Activated naive CD4-positive, alpha-beta T cell treated with anti-CD3 and anti-CD28 coated beads, Interleukin-2, amount 10 ng/mL, durations not matched to agents 7 days and 5 days (primary cell): ENCODE measurements around the gene LHFPL6.
"Not testable (repeated sequence)": the region's sequence is repeated elsewhere in the genome, so short reads cannot be mapped to it uniquely, and the experiment has no call there.

Experiments used
- CTCF ChIA-PET: fragments of 350-600 bp; sonication (Branson Sonifier 250); formaldehyde crosslinking; loops from one replicate; lab custom pipeline; 2021; ENCODE audit warnings: antibody characterized with exemption; lab: Charles Lee
- DNase-seq: peaks from one replicate; pipeline ENCODE4 v3.0.0-alpha.2; 2020
- H3K27ac Mint-ChIP-seq: one replicate; pipeline ENCODE4 v1.8.0; 2021; ENCODE audit warnings: mild to moderate bottlenecking, moderate library complexity, mixed read lengths
- H3K27me3 Mint-ChIP-seq: one replicate; pipeline ENCODE4 v1.8.0; 2021; ENCODE audit warnings: mild to moderate bottlenecking, mixed read lengths
- H3K36me3 Mint-ChIP-seq: one replicate; pipeline ENCODE4 v1.8.0; 2021; ENCODE audit warnings: mixed read lengths
- H3K4me1 Mint-ChIP-seq: one replicate; pipeline ENCODE4 v1.8.0; 2021; ENCODE audit warnings: mixed read lengths
- H3K4me3 Mint-ChIP-seq: one replicate; pipeline ENCODE4 v1.8.0; 2021; ENCODE audit warnings: mild to moderate bottlenecking, moderate library complexity, mixed read lengths
- H3K9me3 Mint-ChIP-seq: one replicate; pipeline ENCODE4 v1.8.0; 2021; ENCODE audit warnings: mixed read lengths

Gene LHFPL6

DNA sequence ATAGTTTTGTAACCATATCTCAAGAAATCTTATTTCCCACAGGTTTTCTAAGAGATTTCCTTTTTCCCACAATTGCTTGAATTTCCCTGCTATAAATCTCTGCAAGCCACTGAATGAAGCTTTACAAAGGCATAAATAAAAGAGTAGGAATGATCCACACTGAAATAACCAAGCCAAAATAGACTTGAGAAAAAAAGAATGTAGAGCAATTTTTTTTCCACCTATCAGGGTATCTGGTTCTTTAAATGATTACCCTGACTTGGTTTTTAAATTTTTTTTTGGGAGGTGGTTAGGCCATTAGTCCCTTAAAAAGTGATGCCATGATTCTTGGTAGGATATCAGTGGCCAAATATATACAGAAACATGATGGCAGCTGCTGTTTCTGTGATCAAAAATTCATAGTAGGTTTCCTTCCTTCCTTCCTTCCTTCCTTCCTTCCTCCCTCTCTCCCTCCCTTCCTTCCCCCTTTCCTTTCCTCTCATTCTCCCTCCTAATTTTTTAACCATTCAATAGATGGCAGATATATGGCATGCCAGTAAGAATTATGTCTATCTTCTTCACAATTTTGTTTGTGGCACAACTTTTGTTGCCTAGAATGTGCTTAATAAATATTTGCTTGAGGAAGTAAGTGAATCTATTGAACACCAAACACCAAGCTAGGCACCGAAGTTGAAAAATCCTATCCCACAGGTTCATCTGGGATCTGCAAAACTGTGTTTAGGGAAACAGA, 233.7 kb downstream of the LHFPL6 start:
- Mint-ChIP-seq H3K4me1 (no peaks in the 10 kb centered on the region), H3K9me3 (no peaks in the 10 kb centered on the region), H3K36me3 (no peaks in the 10 kb centered on the region), H3K4me3 (no peak overlapping the region), H3K27me3 (no peaks in the 10 kb centered on the region), H3K27ac (no peak overlapping the region)
- CTCF ChIA-PET: interaction anchor here (0.6 kb wide), 1 partner anchor 160 kb away, joined by 3 read pairs; no protein-coding TSS in a partner anchor
- DNase-seq: no peak

DNA sequence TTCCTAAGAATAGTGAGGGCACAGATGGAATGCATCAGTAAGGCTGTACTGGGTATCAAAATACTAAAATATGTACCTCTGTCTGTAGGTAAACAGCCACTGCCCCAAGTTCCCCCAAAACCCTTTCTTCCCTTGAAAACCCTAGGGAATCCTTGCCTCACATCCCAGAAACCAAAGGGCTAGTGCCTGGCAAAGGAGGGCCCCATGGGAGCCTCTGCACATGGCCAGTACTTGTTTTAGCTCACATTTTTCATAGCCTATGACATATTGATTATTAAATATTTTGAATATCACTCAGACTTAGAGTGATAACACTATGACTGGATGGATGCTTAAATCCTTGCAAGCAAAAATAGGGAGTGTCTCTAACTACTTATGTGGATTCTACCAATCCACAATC, 237.1 kb downstream of the LHFPL6 start:
- no peaks in the 10 kb centered on the region for H3K36me3 Mint-ChIP-seq
- H3K9me3 Mint-ChIP-seq: no peaks in the 10 kb centered on the region
- H3K27me3 Mint-ChIP-seq: no peaks in the 10 kb centered on the region
- CTCF ChIA-PET: no interaction called here
- DNase-seq: no peak
- H3K4me1 Mint-ChIP-seq: no peaks in the 10 kb centered on the region
- no peak overlapping the region for H3K4me3 Mint-ChIP-seq
- no peak overlapping the region for H3K27ac Mint-ChIP-seq

DNA sequence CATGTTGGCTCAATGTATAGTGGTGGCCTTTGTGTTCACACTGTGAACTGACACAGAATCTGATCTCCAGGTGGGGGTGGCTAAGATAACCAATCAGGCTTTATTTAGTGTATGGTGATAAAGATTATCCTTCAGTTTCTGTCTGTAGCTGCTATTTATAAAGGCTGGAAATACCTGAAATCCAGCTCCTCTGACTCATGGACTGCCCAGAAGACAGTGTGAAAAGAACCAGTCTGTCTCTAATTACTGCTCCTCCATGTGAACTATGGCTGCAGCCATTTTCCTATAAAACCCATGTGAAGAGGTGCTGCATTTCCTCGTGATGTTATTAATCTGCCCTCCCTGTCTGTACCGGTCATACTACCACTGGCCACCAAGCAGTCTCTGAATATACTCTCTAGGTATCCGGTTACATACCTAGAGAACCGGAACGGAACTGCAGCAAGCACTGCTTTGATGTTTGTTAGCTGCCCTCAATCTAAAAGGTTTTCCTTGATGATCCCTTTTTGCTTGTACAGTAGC, 238.0 kb downstream of the LHFPL6 start:
- H3K27me3 Mint-ChIP-seq: no peaks in the 10 kb centered on the region
- CTCF ChIA-PET: interaction anchor here (0.6 kb wide), 1 partner anchor 247 kb away, joined by 3 read pairs; no protein-coding TSS in a partner anchor
- H3K4me3 Mint-ChIP-seq: no peak overlapping the region
- no peak for DNase-seq
- no peak overlapping the region for H3K27ac Mint-ChIP-seq
- no peaks in the 10 kb centered on the region for H3K4me1 Mint-ChIP-seq
- no peaks in the 10 kb centered on the region for H3K9me3 Mint-ChIP-seq
- H3K36me3 Mint-ChIP-seq: no peaks in the 10 kb centered on the region

DNA sequence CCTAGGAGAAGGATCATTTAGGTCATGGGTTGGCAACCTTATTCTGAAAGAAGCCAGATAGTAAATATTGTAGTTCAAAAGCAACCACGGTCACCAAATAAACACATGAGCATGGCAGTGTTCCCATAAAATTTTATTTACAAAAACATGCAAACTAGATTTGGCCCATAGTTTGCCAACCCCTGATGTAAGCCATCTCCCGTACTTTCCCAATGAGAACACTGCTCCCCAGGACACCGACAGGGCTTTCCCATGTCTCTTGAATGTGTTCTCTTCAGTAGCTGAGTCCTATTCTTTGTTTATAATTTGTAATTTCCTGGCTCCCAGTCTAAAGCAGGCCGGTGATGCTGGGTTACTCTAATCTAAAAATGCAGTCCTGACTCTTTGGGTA, 239.6 kb downstream of the LHFPL6 start:
- no peaks in the 10 kb centered on the region for H3K4me1 Mint-ChIP-seq
- no peaks in the 10 kb centered on the region for H3K36me3 Mint-ChIP-seq
- H3K27me3 Mint-ChIP-seq: no peaks in the 10 kb centered on the region
- no peaks in the 10 kb centered on the region for H3K9me3 Mint-ChIP-seq
- CTCF ChIA-PET: no interaction called here
- no peak overlapping the region for H3K4me3 Mint-ChIP-seq
- DNase-seq: no peak
- no peak overlapping the region for H3K27ac Mint-ChIP-seq

DNA sequence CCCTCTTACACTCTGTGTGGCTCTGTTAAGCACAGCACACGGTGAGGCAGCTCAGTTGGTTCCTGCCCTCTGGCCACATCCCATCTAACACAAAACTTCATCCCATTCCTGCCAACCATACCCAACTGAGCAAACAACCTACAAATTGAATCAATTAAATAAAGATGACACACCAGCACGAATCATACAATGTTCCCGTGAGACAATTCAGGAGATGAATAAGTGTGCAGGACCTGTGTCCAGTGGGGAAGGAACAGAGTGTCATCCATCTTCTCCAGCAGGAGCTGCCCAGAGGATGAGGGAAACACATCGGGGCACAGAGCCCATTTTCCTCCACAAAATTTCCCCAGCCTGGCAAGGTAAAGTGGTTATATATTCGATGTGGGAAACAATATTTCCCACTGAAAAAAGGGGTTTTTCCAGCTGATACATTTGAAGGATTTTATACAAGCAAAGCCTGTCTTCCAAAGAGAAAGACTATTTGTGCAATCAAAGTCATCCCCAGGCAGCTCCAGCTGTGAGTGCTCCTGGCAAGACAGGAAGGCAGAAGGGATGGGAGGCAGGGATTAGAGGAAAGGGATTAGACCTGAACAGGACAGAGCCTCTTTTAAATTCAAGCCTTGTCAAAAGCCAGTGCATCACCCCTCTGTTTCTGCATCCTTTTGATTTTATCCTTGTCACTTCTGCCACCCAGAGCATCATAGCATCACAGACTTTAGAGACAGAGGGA, 240.2 kb downstream of the LHFPL6 start:
- DNase-seq: no peak
- no peaks in the 10 kb centered on the region for H3K4me1 Mint-ChIP-seq
- no peak overlapping the region for H3K27ac Mint-ChIP-seq
- H3K4me3 Mint-ChIP-seq: no peak overlapping the region
- H3K27me3 Mint-ChIP-seq: no peaks in the 10 kb centered on the region
- peaks cover 1% of the 10 kb centered on the region for H3K9me3 Mint-ChIP-seq
- CTCF ChIA-PET: no interaction called here
- H3K36me3 Mint-ChIP-seq: no peaks in the 10 kb centered on the region

DNA sequence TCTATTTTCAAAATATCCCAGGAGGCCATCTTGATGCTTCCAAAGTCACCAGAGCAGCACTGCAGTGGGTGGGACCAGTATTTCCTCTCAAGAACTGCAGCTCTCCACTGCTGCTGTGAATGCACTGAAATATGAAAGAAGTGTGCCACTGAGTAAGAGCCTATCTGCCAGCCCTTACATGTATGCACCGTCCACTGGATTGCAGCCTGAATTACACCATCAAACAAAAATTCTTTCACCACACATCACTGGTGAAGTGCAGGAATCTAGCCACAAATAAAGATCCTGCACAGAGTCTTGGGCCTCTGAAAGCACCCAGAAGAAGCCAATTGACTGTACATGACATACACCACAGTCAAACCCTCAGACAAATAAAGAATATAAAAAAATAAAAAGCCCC, 249.0 kb downstream of the LHFPL6 start:
- peaks cover 1% of the 10 kb centered on the region for H3K9me3 Mint-ChIP-seq
- H3K27me3 Mint-ChIP-seq: no peaks in the 10 kb centered on the region
- CTCF ChIA-PET: no interaction called here
- H3K4me1 Mint-ChIP-seq: no peaks in the 10 kb centered on the region
- no peak for DNase-seq
- no peak overlapping the region for H3K27ac Mint-ChIP-seq
- H3K36me3 Mint-ChIP-seq: no peaks in the 10 kb centered on the region
- H3K4me3 Mint-ChIP-seq: no peak overlapping the region

DNA sequence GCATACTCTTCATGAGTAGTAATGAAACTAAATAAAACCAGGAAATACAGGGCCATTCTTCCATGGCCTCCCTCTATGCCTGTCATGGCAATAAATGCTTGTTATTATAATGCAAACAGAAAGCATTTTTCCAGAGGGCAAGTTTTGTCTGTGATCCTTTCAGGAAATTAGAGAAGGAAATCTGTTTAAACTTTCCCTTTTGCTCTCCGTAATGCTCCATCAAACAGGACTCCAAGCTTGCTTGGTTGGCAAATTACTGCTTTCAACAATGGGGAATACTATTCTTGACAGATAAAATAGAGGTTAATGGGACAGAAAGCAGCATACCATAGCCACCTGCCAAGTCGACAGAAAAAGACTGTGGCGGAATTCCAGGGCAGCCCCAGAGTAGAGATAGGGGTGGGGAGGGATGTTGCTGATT, 252.5 kb downstream of the LHFPL6 start:
- no peaks in the 10 kb centered on the region for H3K9me3 Mint-ChIP-seq
- no peaks in the 10 kb centered on the region for H3K36me3 Mint-ChIP-seq
- no peak overlapping the region for H3K4me3 Mint-ChIP-seq
- DNase-seq: no peak
- CTCF ChIA-PET: interaction anchor here (0.6 kb wide), 1 partner anchor 213 kb away, joined by 3 read pairs; no protein-coding TSS in a partner anchor
- no peak overlapping the region for H3K27ac Mint-ChIP-seq
- no peaks in the 10 kb centered on the region for H3K4me1 Mint-ChIP-seq
- H3K27me3 Mint-ChIP-seq: peaks cover 6% of the 10 kb centered on the region

DNA sequence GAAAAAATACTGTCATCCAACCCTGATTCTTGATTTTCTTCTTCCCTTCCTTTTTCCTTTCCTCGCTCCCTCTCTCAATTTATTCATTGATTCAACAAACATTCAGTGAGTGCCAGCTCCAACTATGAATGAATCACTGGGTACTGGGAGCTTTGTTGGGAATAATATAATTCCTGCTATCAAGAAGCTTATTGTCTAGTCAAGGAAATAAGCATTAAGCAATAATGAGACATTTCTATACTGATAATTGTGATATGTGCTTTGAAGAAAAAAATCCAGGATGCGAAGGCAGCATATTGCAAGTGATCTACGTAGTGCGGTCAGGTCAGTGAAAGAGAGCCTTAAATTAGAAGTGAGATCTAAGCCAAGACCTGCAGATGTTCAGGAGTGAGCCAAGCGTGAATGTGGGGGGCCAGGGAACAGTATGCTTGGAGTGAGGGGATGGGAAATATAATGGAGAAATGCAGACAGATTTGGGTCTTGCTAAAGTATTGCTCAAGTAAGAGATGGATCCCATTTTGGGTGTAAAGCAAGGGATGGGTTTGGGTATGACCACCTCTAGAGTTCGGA, 253.5 kb downstream of the LHFPL6 start:
- H3K27me3 Mint-ChIP-seq: peaks cover 6% of the 10 kb centered on the region
- H3K4me1 Mint-ChIP-seq: no peaks in the 10 kb centered on the region
- no peak for DNase-seq
- no peaks in the 10 kb centered on the region for H3K36me3 Mint-ChIP-seq
- CTCF ChIA-PET: no interaction called here
- no peak overlapping the region for H3K27ac Mint-ChIP-seq
- no peak overlapping the region for H3K4me3 Mint-ChIP-seq
- no peaks in the 10 kb centered on the region for H3K9me3 Mint-ChIP-seq

DNA sequence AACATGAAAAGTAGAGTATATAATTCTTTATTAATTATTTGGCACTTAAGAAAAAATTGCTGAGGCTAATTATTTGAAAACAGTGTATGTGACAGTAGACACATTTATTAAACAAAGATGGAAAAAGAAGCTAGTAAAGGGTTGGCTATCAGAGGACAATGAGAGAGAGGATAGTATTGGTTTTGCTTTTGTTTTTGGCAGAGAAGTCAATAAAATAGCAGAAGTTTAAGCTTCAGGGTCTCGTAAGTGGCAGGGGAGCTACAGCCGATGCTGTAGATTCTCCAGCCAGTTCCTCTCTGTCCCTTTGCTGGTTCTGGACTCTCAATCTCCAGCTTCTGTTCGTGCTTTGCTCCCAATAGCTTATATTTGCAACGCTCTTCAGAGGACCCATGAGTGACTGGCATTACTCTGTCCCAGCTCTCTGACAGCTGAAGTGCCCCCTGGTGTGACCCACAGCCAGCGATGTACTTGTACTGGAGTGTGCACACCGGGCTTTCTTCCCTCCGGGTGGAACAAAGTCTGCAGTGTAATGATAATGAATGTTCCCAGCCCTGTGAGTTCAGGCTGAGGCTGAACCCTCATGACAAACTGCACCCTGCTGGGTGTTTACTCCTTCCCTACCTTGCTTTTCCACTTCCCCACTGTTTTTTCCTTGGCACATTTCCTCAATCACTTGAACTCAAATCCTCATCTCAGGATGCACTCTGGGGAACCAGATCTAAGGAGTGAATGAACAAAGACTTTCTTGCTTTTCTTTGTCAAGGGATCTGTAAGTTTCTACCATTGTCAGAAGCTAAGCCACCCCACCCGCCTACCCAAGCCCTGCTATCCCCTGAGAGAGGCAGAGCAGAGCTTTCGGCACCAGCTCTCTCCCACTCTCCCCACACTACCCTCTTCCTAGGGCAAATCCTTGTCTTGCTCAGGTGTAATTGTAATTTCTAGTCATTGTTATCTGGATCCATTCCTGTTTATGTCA, 254.8 kb downstream of the LHFPL6 start:
- no peaks in the 10 kb centered on the region for H3K9me3 Mint-ChIP-seq
- DNase-seq: no peak
- no peaks in the 10 kb centered on the region for H3K36me3 Mint-ChIP-seq
- H3K4me1 Mint-ChIP-seq: no peaks in the 10 kb centered on the region
- H3K27ac Mint-ChIP-seq: no peak overlapping the region
- H3K4me3 Mint-ChIP-seq: no peak overlapping the region
- CTCF ChIA-PET: no interaction called here
- H3K27me3 Mint-ChIP-seq: peaks cover 6% of the 10 kb centered on the region

DNA sequence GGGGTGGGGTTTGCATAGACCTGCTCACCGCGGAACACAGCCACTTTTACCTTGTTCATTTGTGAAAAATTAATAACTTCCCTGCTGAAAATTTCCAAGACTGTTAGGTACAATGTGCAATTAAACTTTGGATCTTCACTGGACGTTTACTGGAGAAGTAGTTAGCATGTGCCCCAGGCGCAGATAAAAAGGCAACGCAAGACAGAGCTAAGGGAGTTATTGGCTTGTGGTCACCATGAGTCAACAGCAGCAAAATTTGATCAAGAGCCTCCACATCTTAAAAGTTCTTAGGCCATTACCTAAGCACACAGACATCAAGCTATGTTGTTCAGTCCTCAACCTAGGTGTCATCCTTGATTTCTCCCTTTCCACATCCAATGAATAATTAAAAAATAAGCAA, 257.0 kb downstream of the LHFPL6 start:
- Mint-ChIP-seq H3K36me3 (no peaks in the 10 kb centered on the region), H3K27me3 (peaks cover 6% of the 10 kb centered on the region), H3K4me3 (no peak overlapping the region), H3K9me3 (no peaks in the 10 kb centered on the region), H3K27ac (no peak overlapping the region), H3K4me1 (no peaks in the 10 kb centered on the region)
- DNase-seq: no peak
- CTCF ChIA-PET: no interaction called here

DNA sequence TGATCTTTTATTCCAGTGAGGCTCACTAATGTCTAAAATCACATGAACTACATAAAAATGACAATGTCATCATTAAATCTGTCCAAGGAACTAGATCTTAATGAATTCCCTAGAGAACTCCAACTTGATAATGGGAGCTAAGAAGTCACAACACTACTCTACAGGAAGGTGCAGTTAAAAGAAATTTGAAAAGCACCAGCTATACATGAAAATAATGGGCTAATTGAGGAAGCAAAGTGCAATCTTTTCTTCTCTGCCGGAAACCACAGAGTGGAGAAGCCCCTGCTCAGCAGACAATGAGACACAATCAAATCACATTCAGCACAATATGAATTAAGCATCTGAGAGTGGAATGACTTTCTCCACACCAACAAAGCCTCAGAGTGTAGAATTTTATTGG, 261.7 kb downstream of the LHFPL6 start:
- CTCF ChIA-PET: no interaction called here
- H3K36me3 Mint-ChIP-seq: no peaks in the 10 kb centered on the region
- no peak for DNase-seq

DNA sequence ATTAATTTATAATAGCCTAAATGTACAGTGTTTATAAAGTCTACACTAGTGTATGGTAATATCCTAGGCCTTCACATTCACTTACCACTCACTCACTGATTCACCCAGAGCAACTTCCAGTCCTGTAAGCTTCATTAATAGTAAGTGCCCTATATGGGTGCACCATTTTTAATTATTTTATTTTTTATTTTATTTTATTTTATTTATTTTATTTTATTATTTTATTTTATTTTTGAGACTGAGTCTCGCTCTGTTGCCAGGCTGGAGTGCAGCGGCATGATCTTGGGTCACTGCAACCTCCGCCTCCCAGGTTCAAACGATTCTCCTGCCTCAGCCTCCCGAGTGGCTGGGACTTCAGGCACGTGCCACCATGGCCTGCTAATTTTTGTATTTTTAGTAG, 264.9 kb downstream of the LHFPL6 start:
- H3K27me3 Mint-ChIP-seq, H3K9me3 Mint-ChIP-seq, H3K36me3 Mint-ChIP-seq, H3K4me3 Mint-ChIP-seq, H3K27ac Mint-ChIP-seq, DNase-seq, CTCF ChIA-PET, H3K4me1 Mint-ChIP-seq: not testable (repeated sequence)

More for the DNA sequence above, 261.7 kb downstream of the LHFPL6 start:
- no peak overlapping the region for H3K27ac Mint-ChIP-seq
- H3K9me3 Mint-ChIP-seq: no peaks in the 10 kb centered on the region
- H3K4me1 Mint-ChIP-seq: no peaks in the 10 kb centered on the region
- H3K27me3 Mint-ChIP-seq: no peaks in the 10 kb centered on the region
- H3K4me3 Mint-ChIP-seq: no peak overlapping the region

DNA sequence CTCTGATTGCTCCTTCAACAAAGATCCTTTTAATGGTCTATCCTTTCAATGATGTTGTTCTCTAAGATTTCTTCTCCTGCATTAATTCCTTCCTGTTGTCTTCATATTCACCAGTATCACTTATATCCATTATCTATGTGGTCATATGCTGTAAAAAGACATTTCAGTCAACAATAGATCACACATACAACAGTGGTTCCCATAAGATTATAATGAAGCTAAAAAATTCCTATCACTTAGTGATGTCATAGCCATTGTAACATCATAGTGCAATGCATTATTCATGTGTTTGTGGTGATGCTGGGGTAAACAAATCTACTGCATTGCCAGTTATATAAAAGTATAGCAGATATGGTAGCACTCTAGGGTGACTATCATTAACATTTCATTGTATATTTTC, 266.1 kb downstream of the LHFPL6 start:
- Mint-ChIP-seq H3K4me3 (no peak overlapping the region), H3K36me3 (no peaks in the 10 kb centered on the region), H3K27ac (no peak overlapping the region), H3K4me1 (no peaks in the 10 kb centered on the region), H3K9me3 (no peaks in the 10 kb centered on the region), H3K27me3 (no peaks in the 10 kb centered on the region)
- CTCF ChIA-PET: no interaction called here
- no peak for DNase-seq

DNA sequence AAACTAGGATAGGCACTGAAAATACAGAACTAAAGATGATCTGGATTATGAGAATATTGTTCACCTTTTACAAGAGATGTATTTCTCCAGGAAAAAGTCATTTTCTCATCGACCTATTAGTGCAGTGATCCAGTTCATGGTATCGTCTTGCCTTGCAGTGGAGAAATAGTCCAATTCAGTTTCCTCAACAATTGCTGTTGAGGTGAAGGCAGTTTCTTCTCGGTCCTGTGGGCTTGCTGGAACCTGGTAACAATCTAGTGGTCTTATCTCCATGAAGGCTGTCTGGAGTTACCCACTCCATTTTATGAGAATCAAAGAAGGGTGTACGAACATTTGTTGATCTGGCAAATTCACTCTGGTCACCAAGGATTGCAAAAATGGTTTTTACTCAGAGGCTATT, 266.8 kb downstream of the LHFPL6 start:
- no peaks in the 10 kb centered on the region for H3K36me3 Mint-ChIP-seq
- H3K27ac Mint-ChIP-seq: no peak overlapping the region
- CTCF ChIA-PET: no interaction called here
- no peak for DNase-seq
- H3K4me1 Mint-ChIP-seq: no peaks in the 10 kb centered on the region
- H3K4me3 Mint-ChIP-seq: no peak overlapping the region
- no peaks in the 10 kb centered on the region for H3K9me3 Mint-ChIP-seq
- H3K27me3 Mint-ChIP-seq: no peaks in the 10 kb centered on the region
